GM15510 (cell line): Measurements from ENCODE around the gene SNRNP48.

Experiments
- POLR2A ChIP-seq: IDR thresholded peaks from 3 replicates; pipeline ENCODE4 v1.6.1; 2011; ENCODE audit warnings: borderline replicate concordance; ENCODE audit not compliant: insufficient read length; ENCODE audit errors: extremely low read depth

SNRNP48 gene

GRCh38 chr6:7574500-7574899, 15.5 kb upstream of the SNRNP48 start:
- TF ChIP-seq POLR2A: no peak

DNA sequence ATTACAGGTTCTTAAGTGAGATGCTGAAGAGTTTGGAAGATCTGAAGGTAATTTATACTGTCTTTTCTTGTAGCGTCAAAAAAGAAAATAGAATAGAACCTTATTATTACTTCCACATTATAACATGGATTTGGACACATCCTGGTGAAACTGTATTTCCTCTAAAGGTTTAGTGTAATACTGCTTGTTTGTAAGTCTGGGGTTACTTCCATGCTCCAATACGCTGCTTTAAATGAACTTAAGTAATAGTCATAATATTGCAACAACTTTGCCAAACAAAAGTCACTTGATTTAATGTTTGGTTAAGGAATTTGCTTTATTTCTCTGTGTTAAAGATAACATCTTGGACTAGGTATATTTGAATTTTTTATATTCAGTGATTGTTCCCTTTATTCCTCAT, 11.5 kb upstream of the SNRNP48 start:
- no peak for TF ChIP-seq POLR2A

GRCh38 chr6:7578931-7579330, 11.1 kb upstream of the SNRNP48 start:
- TF ChIP-seq POLR2A: no peak

- no peak for TF ChIP-seq POLR2A
Observed at GRCh38 chr6:7579851-7580250, 10.1 kb upstream of the SNRNP48 start.

DNA sequence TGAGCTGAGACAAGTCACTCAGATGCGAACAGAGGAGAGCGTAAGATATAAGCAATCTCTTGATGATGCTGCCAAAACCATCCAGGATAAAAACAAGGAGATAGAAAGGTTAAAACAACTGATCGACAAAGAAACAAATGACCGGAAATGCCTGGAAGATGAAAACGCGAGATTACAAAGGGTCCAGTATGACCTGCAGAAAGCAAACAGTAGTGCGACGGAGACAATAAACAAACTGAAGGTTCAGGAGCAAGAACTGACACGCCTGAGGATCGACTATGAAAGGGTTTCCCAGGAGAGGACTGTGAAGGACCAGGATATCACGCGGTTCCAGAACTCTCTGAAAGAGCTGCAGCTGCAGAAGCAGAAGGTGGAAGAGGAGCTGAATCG, 9.5 kb upstream of the SNRNP48 start:
- no peak for TF ChIP-seq POLR2A

- TF ChIP-seq POLR2A: no peak
Observed at GRCh38 chr6:7580927-7581618, 8.9 kb upstream of the SNRNP48 start.

- TF ChIP-seq POLR2A: no peak
Observed at GRCh38 chr6:7585287-7585930, 4.6 kb upstream of the SNRNP48 start.

- no peak for TF ChIP-seq POLR2A
Observed at GRCh38 chr6:7587631-7588100, 2.3 kb upstream of the SNRNP48 start.

- TF ChIP-seq POLR2A: no peak
Observed at GRCh38 chr6:7588506-7588905, 1.5 kb upstream of the SNRNP48 start.

- TF ChIP-seq POLR2A: no peak
Observed at GRCh38 chr6:7589221-7589620, 777 bp upstream of the SNRNP48 start.

DNA sequence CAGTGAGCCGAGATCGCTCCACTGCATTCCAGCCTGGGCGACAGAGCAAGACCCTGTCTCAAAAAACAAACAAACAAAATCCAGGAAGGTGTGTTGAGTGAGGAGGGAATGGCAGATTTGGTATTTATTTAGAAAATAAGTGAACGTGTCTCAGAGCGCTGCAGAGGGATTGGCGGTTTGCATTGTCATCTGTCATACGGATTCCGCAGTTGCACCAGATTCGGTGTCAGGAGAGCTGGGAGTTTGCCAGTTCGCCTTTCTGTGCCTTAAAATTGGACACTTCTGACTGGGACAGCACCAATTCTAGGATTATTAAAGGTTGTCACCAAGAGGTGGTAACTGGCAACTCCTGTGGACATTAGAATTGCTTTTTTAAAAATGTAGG, 912 bp downstream of the SNRNP48 start:
- TF ChIP-seq POLR2A: no peak

DNA sequence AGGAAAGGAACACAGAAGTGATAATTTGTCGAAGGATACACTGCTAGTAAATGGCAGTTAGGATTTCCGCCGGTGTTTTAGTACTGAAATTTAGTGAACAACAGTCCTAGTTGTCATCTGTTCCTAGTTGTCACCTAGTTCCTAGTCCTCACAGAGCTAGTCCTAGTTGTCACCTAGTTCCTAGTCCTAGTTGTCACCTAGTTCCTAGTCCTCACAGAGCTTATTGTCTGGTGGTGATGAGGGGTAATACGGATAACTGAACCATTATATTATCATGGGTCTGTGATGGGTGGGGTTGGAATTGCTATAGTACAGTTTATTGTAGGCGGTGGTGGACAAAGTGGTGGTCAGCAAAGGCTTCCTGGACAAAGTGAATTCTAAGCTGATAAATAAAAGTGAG, 1.8 kb downstream of the SNRNP48 start:
- TF ChIP-seq POLR2A: no peak

DNA sequence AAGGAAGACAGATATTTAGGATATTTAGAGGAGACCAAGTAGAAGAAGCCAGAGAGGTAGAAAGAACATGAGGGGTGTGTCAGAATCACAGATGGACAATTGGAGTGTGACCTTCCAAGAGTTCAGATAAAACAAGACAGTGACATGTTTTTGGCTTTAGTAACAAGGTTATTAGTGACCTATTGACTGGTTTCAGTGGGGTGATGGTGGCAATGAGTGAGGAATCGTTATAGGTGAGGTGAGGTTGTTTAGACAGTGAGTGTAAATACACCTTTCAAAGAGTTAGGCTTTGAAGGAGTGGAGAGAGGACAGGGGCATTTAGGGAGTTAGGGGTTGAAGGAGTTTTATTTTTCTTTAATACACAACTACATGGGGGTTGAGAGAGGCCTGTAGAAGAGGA, 3.2 kb downstream of the SNRNP48 start:
- no peak for TF ChIP-seq POLR2A

GRCh38 chr6:7594579-7595125, 4.7 kb downstream of the SNRNP48 start:
- no peak for TF ChIP-seq POLR2A

- TF ChIP-seq POLR2A: no peak
Observed at GRCh38 chr6:7604003-7604402, 14.0 kb downstream of the SNRNP48 start.

- TF ChIP-seq POLR2A: no peak
Observed at GRCh38 chr6:7604506-7604905, 14.5 kb downstream of the SNRNP48 start.

GRCh38 chr6:7615611-7616383, 25.8 kb downstream of the SNRNP48 start:
- TF ChIP-seq POLR2A: no peak
